ENCODE measurements around the gene TPSB2.
"Not testable (repeated sequence)": the region's sequence is repeated elsewhere in the genome, so short reads cannot be mapped to it uniquely, and the experiment has no call there.

TPSB2 gene

DNA sequence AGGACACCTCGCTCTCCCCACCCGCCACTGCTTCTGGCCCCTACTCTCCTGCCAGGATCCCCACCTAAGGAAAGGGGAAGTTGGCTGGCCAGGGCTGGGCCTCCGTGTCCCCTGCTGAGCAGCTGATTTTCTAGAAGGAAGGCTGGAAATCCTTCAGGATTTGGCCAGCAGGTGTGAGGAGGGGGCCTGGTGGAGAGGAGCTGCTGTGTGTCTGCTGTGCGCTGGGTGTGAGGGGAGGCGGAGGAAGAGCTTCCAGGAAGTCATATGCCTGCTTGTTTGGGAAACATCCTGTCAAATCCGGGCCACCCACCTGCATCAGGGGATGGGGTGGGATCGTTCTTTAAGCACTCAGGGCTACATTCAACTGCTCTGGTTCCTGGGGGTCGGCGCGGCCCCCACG, 33.5 kb downstream of the TPSB2 start:
- TF ChIP-seq CTCF (IDR thresholded peaks at IDR 0.05; ENCODE audit: low read depth, low read length): no peak
- no peak overlapping the region for H3K4me3 ChIP-seq (ENCODE audit: low read depth, low read length)

- TF ChIP-seq CTCF (IDR thresholded peaks at IDR 0.05; ENCODE audit: low read depth, low read length): no peak
- no peak overlapping the region for H3K4me3 ChIP-seq (ENCODE audit: low read depth, low read length)
Observed at GRCh38 chr16:1195393-1195666, 34.7 kb downstream of the TPSB2 start.

DNA sequence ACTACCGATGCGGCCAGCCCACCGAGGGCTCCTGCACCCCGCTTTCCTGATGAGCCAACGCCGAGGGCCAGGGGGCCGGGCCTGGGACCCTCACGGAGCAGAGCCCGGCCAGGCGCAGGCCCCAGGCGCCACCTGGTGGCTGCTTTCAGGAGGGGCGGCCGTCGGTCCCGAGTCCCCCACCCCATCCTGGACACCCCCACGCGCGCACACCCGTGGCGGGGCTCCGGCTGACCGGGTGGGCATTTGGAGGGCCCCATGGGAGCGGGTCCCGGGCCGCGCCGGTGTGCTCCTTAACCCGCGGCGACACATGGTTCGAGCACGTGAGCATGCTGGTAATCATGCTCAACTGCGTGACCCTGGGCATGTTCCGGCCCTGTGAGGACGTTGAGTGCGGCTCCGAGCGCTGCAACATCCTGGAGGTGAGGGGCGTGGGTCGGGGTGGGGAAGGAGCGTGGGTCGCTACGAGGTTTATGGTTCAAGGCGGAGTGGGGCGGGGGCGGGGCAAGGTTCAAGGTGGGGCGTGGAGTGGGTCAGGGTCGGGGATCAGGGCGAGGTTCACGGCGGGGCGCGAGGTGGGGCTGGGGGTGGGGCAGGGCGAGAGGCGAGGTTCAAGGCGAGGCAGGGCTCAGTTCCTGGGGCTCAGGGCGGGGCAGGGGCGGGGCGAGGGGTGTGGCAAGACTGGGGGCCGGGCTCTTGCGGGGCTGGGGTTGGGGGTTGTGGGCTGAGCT, 35.2 kb downstream of the TPSB2 start:
- TF ChIP-seq CTCF (IDR thresholded peaks at IDR 0.05; ENCODE audit: low read depth, low read length): peak; percentile 73
- no peak overlapping the region for H3K4me3 ChIP-seq (ENCODE audit: low read depth, low read length)

- TF ChIP-seq CTCF (IDR thresholded peaks at IDR 0.05; ENCODE audit: low read depth, low read length): no peak
- H3K4me3 ChIP-seq (ENCODE audit: low read depth, low read length): no peak overlapping the region
Observed at GRCh38 chr16:1193825-1194581, 36.0 kb downstream of the TPSB2 start.

DNA sequence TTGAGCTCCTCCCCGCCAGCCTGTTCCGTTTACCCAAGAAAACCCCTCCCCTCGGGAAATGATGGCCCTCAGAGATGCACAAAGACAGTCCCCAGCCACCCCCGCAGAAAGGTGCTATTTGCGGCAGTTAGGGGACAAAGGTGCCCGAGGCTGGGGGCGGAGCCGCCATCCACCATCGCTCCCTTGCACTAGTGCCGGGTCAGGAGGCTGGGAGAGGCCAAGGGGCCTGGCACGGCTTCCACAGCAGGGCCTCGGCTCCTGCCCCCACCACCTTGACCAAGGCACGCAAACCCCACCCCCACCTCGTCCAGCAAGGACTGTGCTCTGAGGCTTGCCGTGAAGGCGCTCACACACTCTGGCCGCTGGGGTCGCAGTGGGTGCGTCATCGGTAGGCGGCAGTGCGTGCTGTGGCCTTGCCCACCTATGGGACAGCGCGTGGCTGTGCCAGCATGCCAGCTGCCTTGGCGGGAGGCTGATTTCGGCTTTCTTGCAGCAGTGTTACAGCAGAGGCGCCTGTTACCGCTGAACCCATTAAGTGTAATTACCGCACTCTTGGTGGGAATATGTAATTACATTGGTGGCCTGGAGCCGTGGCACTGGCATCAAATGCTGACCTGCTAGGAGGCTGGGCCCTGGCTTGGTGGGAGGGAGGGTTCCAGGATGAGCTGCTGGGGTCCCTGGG, 36.7 kb downstream of the TPSB2 start:
- no peak for TF ChIP-seq CTCF (IDR thresholded peaks at IDR 0.05; ENCODE audit: low read depth, low read length)
- H3K4me3 ChIP-seq (ENCODE audit: low read depth, low read length): no peak overlapping the region

DNA sequence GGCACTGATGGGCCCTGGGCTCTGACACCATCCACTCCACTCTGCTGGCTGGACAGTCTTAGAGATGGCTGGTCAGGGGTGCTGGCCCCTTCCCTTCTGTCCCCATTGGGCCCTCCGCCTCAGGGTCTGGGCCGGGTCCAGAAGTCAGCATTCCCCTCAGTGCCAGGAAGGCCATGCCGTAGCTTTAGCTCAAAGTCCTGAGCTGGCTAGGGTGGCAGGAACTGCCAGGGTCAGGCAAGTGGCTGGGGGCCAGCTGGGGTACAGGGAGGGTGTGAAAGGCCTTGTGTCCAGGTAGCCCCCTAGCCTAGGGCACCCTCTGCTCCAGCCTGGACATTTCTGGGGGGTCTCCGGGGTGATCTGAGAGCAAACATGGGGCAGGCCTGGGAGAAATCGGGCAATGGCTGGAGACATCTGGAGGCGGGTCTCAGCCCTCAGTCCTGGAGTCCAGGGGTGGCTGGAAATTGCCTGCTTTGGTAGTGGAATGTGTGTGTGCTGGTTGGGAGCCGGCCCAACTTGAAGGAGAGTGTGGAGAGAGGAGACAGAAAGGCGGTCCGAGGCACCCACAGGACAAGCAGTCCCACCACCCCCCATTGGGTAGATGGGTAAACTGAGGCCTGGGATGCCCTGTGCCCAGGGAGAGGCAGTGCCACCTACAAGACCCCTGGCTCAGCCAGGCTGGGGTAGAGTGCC, 37.5 kb downstream of the TPSB2 start:
- no peak for TF ChIP-seq CTCF (IDR thresholded peaks at IDR 0.05; ENCODE audit: low read depth, low read length)

GRCh38 chr16:1190789-1191188, 39.2 kb downstream of the TPSB2 start:
- not testable (repeated sequence) for H3K4me3 ChIP-seq (ENCODE audit: low read depth, low read length)

More for the DNA sequence above, 37.5 kb downstream of the TPSB2 start:
- no peak overlapping the region for H3K4me3 ChIP-seq (ENCODE audit: low read depth, low read length)

Data from WI38 (cell line).